MM.1S (cell line): Measurements from ENCODE around the gene POFUT1.
"Not testable (repeated sequence)": the region's sequence is repeated elsewhere in the genome, so short reads cannot be mapped to it uniquely, and the experiment has no call there.

Experiments
- DNase-seq: peaks from one replicate; pipeline ENCODE4 v3.0.0-alpha.2; 2015
- H2AFZ ChIP-seq: fragments of 300-600 bp; sonication (generic); 2 replicates; pipeline ENCODE4 v1.6.0; 2016; ENCODE audit warnings: antibody characterized with exemption, low read length
- H3F3A ChIP-seq: fragments of 300-600 bp; sonication (generic); 2 replicates; pipeline ENCODE4 v1.6.1; 2016; ENCODE audit warnings: mild to moderate bottlenecking, antibody characterized with exemption, low read length, moderate library complexity, mixed read lengths; ENCODE audit not compliant: insufficient read depth
- H3K27ac ChIP-seq: fragments of 300-600 bp; sonication (generic); 2 replicates; pipeline ENCODE4 v1.5.1; 2016; ENCODE audit warnings: mild to moderate bottlenecking, low read length
- H3K27me3 ChIP-seq: fragments of 300-600 bp; sonication (generic); replicated peaks from 2 replicates; pipeline ENCODE4 v1.6.0; 2016; ENCODE audit warnings: low read length; ENCODE audit not compliant: insufficient read depth
- H3K36me3 ChIP-seq: fragments of 300-600 bp; sonication (generic); replicated peaks from 2 replicates; pipeline ENCODE4 v1.6.1; 2016; ENCODE audit warnings: mild to moderate bottlenecking, low read length, mixed read lengths; ENCODE audit not compliant: insufficient read depth
- H3K4me1 ChIP-seq: fragments of 300-600 bp; sonication (generic); 2 replicates; pipeline ENCODE4 v1.6.1; 2016; ENCODE audit warnings: low read length, mixed read lengths
- H3K4me2 ChIP-seq: fragments of 300-600 bp; sonication (generic); 2 replicates; pipeline ENCODE4 v1.6.0; 2016; ENCODE audit warnings: low read depth, low read length
- H3K4me3 ChIP-seq: fragments of 300-600 bp; sonication (generic); 2 replicates; pipeline ENCODE4 v1.5.1; 2016; ENCODE audit warnings: low read length, mixed read lengths
- H3K79me2 ChIP-seq: fragments of 300-600 bp; sonication (generic); 2 replicates; pipeline ENCODE4 v1.6.1; 2016; ENCODE audit warnings: mixed run types, low read length, mixed read lengths
- H3K9ac ChIP-seq: fragments of 300-600 bp; sonication (generic); 2 replicates; pipeline ENCODE4 v1.6.1; 2016; ENCODE audit warnings: low read length, mixed read lengths
- H3K9me2 ChIP-seq: fragments of 300-600 bp; sonication (generic); replicated peaks from 2 replicates; pipeline ENCODE4 v1.6.1; 2016; ENCODE audit warnings: mild to moderate bottlenecking, low read length, mixed read lengths; ENCODE audit not compliant: insufficient read depth
- H3K9me3 ChIP-seq: fragments of 300-600 bp; sonication (generic); replicated peaks from 2 replicates; pipeline ENCODE4 v1.6.1; 2016; ENCODE audit warnings: mild to moderate bottlenecking, low read length, mixed read lengths; ENCODE audit not compliant: insufficient read depth
- H4K20me1 ChIP-seq: fragments of 300-600 bp; sonication (generic); 2 replicates; pipeline ENCODE4 v1.6.1; 2016; ENCODE audit warnings: mild to moderate bottlenecking, low read length, moderate library complexity, mixed read lengths; ENCODE audit not compliant: insufficient read depth
- CTCF ChIP-seq: fragments of 300-600 bp; sonication (generic); IDR thresholded peaks from 2 replicates; pipeline ENCODE4 v1.5.1; 2016; ENCODE audit warnings: antibody characterized with exemption, low read length, mixed read lengths
- EZH2 ChIP-seq: fragments of 300-600 bp; sonication (generic); optimal IDR thresholded peaks from 2 replicates; pipeline ENCODE3; 2017; ENCODE audit warnings: low read depth, mild to moderate bottlenecking, antibody characterized with exemption, low read length, mixed read lengths
- EZH2phosphoT487 ChIP-seq: fragments of 300-600 bp; sonication (generic); IDR thresholded peaks from 2 replicates; pipeline ENCODE4 v1.6.1; 2018; ENCODE audit warnings: antibody characterized with exemption, low read length

POFUT1 gene

GRCh38 chr20:32244959-32245358 is 37.3 kb downstream of the POFUT1 start:
- Histone ChIP-seq H3K4me3 (no peak overlapping the region), H3K9me2 (no peaks in the 10 kb centered on the region), H4K20me1 (no peaks in the 10 kb centered on the region), H3K36me3 (no peaks in the 10 kb centered on the region), H3K27me3 (no peaks in the 10 kb centered on the region), H3K79me2 (no peaks in the 10 kb centered on the region), H3K27ac (no peak overlapping the region), H3K4me2 (no peak overlapping the region), H3K9ac (no peak overlapping the region), H2AFZ (no peak overlapping the region), H3F3A (no peaks in the 10 kb centered on the region), H3K9me3 (no peaks in the 10 kb centered on the region), H3K4me1 (no peaks in the 10 kb centered on the region)
- TF ChIP-seq EZH2 (no peak), EZH2phosphoT487 (no peak), CTCF (no peak)
- no peak for DNase-seq

- not testable (repeated sequence) for DNase-seq, H3K9me3 ChIP-seq, H3K9me2 ChIP-seq, H4K20me1 ChIP-seq, H3K4me2 ChIP-seq, H3K36me3 ChIP-seq, H3F3A ChIP-seq, H3K9ac ChIP-seq, H3K27ac ChIP-seq, H3K4me1 ChIP-seq, H3K79me2 ChIP-seq, H2AFZ ChIP-seq, H3K4me3 ChIP-seq, H3K27me3 ChIP-seq
Measured at GRCh38 chr20:32246208-32246607, 38.5 kb downstream of the POFUT1 start.

GRCh38 chr20:32248043-32248442 is 40.4 kb downstream of the POFUT1 start:
- no peak overlapping the region for H3K4me3 ChIP-seq
- H3K27me3 ChIP-seq: no peaks in the 10 kb centered on the region
- no peaks in the 10 kb centered on the region for H3K4me1 ChIP-seq
- no peak overlapping the region for H3K27ac ChIP-seq
- no peak overlapping the region for H2AFZ ChIP-seq
- H3K79me2 ChIP-seq: no peaks in the 10 kb centered on the region
- no peaks in the 10 kb centered on the region for H3K9me3 ChIP-seq
- no peak overlapping the region for H3K4me2 ChIP-seq
- DNase-seq: no peak
- no peaks in the 10 kb centered on the region for H3K9me2 ChIP-seq
- no peaks in the 10 kb centered on the region for H3F3A ChIP-seq
- H3K36me3 ChIP-seq: no peaks in the 10 kb centered on the region
- no peak overlapping the region for H3K9ac ChIP-seq
- no peaks in the 10 kb centered on the region for H4K20me1 ChIP-seq
- TF ChIP-seq CTCF (no peak), EZH2 (no peak), EZH2phosphoT487 (no peak)

GRCh38 chr20:32249030-32249738 is 41.5 kb downstream of the POFUT1 start:
- Histone ChIP-seq H3K4me3 (no peak overlapping the region), H3K36me3 (no peaks in the 10 kb centered on the region), H3K9ac (no peak overlapping the region), H3K79me2 (no peaks in the 10 kb centered on the region), H3K9me3 (no peaks in the 10 kb centered on the region), H3K4me1 (no peaks in the 10 kb centered on the region), H3K4me2 (no peak overlapping the region), H3F3A (no peaks in the 10 kb centered on the region), H3K9me2 (no peaks in the 10 kb centered on the region), H3K27me3 (no peaks in the 10 kb centered on the region), H3K27ac (no peak overlapping the region), H4K20me1 (no peaks in the 10 kb centered on the region), H2AFZ (no peak overlapping the region)
- TF ChIP-seq EZH2 (no peak), CTCF (no peak), EZH2phosphoT487 (no peak)
- no peak for DNase-seq
